GM12892 (cell line): ENCODE measurements around the gene IL1F10.

Experiments
- DNase-seq: peaks from one replicate; pipeline ENCODE4 v3.0.0; 2011; ENCODE audit not compliant: insufficient read length
- FAIRE-seq: peaks from 2 replicates; lab custom pipeline; 2011; peaks lifted over from hg19 to GRCh38; lab: Jason Lieb, UNC
- POLR2A ChIP-seq: IDR thresholded peaks from 2 replicates; pipeline ENCODE4 v1.6.1; 2011; ENCODE audit warnings: low read depth, low read length, control low read depth
- POLR2AphosphoS5 ChIP-seq: IDR thresholded peaks from 2 replicates; pipeline ENCODE4 v1.6.1; 2011; ENCODE audit warnings: low read depth, low read length, control low read depth
- TAF1 ChIP-seq: IDR thresholded peaks from 2 replicates; pipeline ENCODE4 v1.6.1; 2011; ENCODE audit warnings: low read depth, mild to moderate bottlenecking, control low read depth, low read length, borderline replicate concordance

IL1F10 gene

GRCh38 chr2:113061241-113061640 lies 6.5 kb upstream of the IL1F10 start:
- FAIRE-seq (no peak), DNase-seq (no peak)
- TF ChIP-seq POLR2AphosphoS5, result no peak
- TF ChIP-seq POLR2A, result no peak
- no peak for TF ChIP-seq TAF1

DNA sequence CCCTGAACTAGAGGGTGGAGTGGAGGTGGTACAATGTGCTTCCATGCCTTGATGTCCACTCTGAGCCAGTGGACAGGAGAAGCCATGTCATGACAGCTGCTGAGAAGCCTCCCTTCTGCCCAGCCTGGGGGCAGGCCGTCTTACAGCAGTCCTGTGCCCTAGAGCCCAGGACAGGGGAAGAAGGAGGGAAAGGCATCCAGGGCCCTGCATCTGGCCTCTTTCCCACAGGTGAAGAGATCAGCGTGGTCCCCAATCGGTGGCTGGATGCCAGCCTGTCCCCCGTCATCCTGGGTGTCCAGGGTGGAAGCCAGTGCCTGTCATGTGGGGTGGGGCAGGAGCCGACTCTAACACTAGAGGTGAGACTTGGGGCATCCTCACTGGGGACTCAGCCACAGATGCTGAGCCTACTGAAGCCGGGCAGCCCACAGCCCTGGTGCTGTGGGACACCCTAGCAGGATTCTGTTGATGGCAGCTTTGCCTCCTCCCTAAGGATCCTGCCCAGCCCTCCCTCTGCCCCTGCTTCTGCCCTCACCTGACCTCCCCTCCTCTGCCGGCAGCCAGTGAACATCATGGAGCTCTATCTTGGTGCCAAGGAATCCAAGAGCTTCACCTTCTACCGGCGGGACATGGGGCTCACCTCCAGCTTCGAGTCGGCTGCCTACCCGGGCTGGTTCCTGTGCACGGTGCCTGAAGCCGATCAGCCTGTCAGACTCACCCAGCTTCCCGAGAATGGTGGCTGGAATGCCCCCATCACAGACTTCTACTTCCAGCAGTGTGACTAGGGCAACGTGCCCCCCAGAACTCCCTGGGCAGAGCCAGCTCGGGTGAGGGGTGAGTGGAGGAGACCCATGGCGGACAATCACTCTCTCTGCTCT lies 5.6 kb upstream of the IL1F10 start:
- TF ChIP-seq POLR2AphosphoS5 (no peak), POLR2A (no peak), TAF1 (no peak)
- DNase-seq (no peak), FAIRE-seq (no peak)

- no peak for FAIRE-seq
- no peak for DNase-seq
- no peak for TF ChIP-seq POLR2A
- TF ChIP-seq POLR2AphosphoS5, result no peak
- TF ChIP-seq TAF1, result no peak
These were observed 3.5 kb upstream of the IL1F10 start for GRCh38 chr2:113064281-113064680.

DNA sequence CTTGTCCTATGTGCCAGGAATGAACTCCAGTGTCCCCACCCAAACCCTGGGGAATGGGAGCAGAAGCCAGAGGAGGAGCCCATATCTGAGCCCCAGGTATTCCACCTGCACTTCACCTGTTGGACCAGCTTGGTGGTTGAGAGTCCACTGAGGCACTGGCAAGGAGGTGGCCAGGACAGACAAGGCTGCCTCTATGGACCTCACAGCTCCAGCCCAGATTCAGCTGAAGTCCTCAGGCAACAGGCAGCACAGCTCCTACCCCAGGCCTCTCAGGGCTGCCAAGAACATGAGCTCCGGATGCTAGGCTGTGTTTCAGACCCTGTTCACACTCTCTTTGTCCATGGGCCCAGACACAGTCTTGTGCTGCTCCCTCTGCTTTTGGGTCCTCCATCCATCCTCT lies 2.9 kb upstream of the IL1F10 start:
- DNase-seq, result no peak
- FAIRE-seq, result no peak
- no peak for TF ChIP-seq POLR2A
- no peak for TF ChIP-seq TAF1
- TF ChIP-seq POLR2AphosphoS5, result no peak

GRCh38 chr2:113068249-113068648 lies 479 bp downstream of the IL1F10 start:
- FAIRE-seq (no peak), DNase-seq (no peak)
- TF ChIP-seq POLR2A (no peak), TAF1 (no peak), POLR2AphosphoS5 (no peak)

DNA sequence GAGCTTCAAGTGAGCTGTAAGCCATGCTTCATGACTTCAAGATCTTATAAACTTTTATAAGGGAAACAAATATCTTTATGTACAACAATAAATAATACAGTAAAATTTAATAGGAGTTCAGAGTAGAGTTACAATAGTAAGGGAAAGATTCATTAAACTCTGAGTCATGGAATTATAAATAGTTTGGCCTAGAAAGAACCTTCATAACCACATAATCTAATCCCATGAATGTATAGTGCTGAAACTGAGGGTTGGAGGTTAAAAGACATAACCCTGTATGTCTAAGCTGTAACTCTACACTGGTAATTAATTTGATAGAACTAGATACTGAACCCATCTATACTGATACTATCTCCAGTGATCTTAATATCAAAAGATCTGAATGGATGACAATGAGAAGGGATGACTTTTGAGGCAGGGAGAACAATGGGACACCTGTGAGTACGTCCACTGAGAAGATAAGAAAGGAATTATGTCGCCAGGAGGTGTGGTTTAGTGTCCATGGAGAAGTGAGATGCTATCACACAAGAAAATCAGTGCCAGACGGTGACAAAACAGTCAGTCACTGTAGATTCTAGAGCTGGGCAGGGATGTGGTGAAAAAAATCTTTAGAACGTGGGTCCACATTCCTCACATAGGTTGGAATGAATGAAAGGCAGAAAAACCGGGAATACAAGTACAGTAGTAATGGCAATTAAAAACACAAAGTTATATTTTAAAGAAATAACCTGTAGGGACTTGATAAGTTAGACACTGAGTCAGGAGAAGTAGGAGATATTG lies 1.1 kb downstream of the IL1F10 start:
- FAIRE-seq (no peak), DNase-seq (no peak)
- no peak for TF ChIP-seq POLR2A
- no peak for TF ChIP-seq TAF1
- TF ChIP-seq POLR2AphosphoS5, result no peak

GRCh38 chr2:113069676-113070605 lies 2.2 kb downstream of the IL1F10 start:
- FAIRE-seq, result no peak
- no peak for DNase-seq
- no peak for TF ChIP-seq POLR2A
- TF ChIP-seq POLR2AphosphoS5, result no peak
- no peak for TF ChIP-seq TAF1

- DNase-seq (no peak), FAIRE-seq (no peak)
- no peak for TF ChIP-seq POLR2AphosphoS5
- no peak for TF ChIP-seq POLR2A
- TF ChIP-seq TAF1, result no peak
These were observed 2.8 kb downstream of the IL1F10 start for GRCh38 chr2:113070606-113070975.

- no peak for TF ChIP-seq TAF1
- no peak for TF ChIP-seq POLR2AphosphoS5
- TF ChIP-seq POLR2A, result no peak
These were observed 4.8 kb downstream of the IL1F10 start for GRCh38 chr2:113072584-113072983.

GRCh38 chr2:113073325-113073834 lies 5.6 kb downstream of the IL1F10 start:
- no peak for DNase-seq
- FAIRE-seq, result peak; percentile 9
- TF ChIP-seq TAF1, result no peak
- TF ChIP-seq POLR2A, result no peak
- no peak for TF ChIP-seq POLR2AphosphoS5

More at GRCh38 chr2:113072584-113072983, 4.8 kb downstream of the IL1F10 start:
- FAIRE-seq (peak; percentile 50), DNase-seq (no peak)

- FAIRE-seq, result peak; percentile 9
- no peak for TF ChIP-seq POLR2AphosphoS5
- no peak for TF ChIP-seq TAF1
- no peak for TF ChIP-seq POLR2A
- DNase-seq, result no peak
These were observed 7.3 kb downstream of the IL1F10 start for GRCh38 chr2:113075030-113075429.
